ENCODE data around the gene AP1G2. TPM values are rescaled to one million over a fixed set of nuclear protein-coding genes. Genes with fewer than 3 reads are reported as not detected.

AP1G2 gene
- total RNA-seq, 1 donor from 2014 or later: 32.6 TPM

GRCh38 chr14:23536494-23536893 is 31.1 kb downstream of the AP1G2 start:
- Mint-ChIP-seq H3K36me3 (ENCODE audit: unreplicated experiment) (no peaks in the 10 kb centered on the region), H3K4me3 (ENCODE audit: unreplicated experiment) (no peak overlapping the region), H3K4me1 (ENCODE audit: unreplicated experiment) (peaks cover 2% of the 10 kb centered on the region), H3K9me3 (ENCODE audit: unreplicated experiment) (no peaks in the 10 kb centered on the region), H3K27me3 (ENCODE audit: unreplicated experiment) (no peaks in the 10 kb centered on the region), H3K27ac (ENCODE audit: unreplicated experiment) (no peak overlapping the region)
- no peak for TF ChIP-seq CTCF (IDR thresholded peaks at IDR 0.05)
- no peak for DNase-seq (ENCODE audit: extremely low spot score, unreplicated experiment)

DNA sequence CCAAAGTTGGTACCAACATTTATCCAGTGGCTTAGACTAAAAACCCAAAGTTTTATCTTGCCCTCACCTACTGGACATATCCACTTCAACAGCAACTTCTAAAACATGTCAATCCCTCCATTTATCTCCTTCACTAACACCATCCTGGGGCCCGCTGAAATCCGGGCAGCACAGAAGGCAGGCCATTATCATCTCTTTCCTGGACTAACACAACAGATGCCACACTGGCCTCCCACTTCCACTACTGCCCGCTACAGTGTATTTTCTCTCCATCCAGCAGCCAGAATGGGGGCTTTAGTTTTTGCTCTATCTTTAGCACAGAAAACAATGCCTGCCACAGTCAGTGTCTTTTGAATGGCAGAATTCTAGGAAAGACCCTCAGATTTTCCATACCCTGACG is 31.6 kb downstream of the AP1G2 start:
- Mint-ChIP-seq H3K27ac (ENCODE audit: unreplicated experiment) (no peak overlapping the region), H3K36me3 (ENCODE audit: unreplicated experiment) (no peaks in the 10 kb centered on the region), H3K4me3 (ENCODE audit: unreplicated experiment) (no peak overlapping the region), H3K27me3 (ENCODE audit: unreplicated experiment) (no peaks in the 10 kb centered on the region), H3K4me1 (ENCODE audit: unreplicated experiment) (peaks cover 2% of the 10 kb centered on the region), H3K9me3 (ENCODE audit: unreplicated experiment) (no peaks in the 10 kb centered on the region)
- no peak for TF ChIP-seq CTCF (IDR thresholded peaks at IDR 0.05)
- no peak for DNase-seq (ENCODE audit: extremely low spot score, unreplicated experiment)

DNA sequence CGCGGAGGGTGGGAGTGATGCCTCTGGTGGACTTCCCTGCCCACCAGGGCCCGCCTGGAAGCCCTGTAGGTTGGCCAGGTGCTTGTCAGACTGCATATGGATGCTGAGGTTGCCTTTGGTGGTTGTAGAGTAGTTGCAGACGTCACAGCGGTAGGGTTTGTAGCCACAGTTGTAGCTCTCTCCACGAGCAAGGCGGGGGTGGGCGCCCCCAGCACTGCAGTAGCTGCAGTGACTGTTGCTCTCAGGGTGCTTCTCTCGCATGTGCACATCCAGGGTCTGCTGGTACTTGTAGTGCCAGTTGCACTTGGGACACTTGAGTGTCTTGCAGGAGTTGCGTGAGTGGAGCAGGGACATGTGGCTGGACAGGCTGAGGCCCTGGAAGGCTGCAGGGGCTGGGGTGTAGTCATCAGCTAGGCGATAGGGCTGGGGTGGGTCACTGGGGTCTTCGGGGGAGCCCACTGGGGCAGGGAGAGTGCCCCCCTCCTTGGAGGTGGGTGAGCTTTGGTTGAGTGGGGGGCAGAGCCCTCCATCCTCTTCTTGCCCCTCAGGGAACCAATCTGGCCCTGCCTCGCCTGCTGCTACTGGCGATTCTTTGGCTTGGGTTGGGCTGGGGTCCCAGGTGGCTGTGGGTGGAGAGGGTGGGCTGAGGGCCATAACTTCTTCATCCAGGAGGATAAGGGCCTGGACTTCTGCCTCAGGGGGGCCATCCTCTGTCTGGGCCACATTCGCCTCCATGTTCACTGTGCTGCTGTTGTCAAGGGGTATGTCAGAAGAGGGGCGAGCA is 33.7 kb downstream of the AP1G2 start:
- Mint-ChIP-seq H3K27me3 (ENCODE audit: unreplicated experiment) (no peaks in the 10 kb centered on the region), H3K27ac (ENCODE audit: unreplicated experiment) (no peak overlapping the region), H3K4me1 (ENCODE audit: unreplicated experiment) (no peaks in the 10 kb centered on the region), H3K9me3 (ENCODE audit: unreplicated experiment) (no peaks in the 10 kb centered on the region), H3K36me3 (ENCODE audit: unreplicated experiment) (no peaks in the 10 kb centered on the region), H3K4me3 (ENCODE audit: unreplicated experiment) (no peak overlapping the region)
- DNase-seq (ENCODE audit: extremely low spot score, unreplicated experiment): no peak
- TF ChIP-seq CTCF (IDR thresholded peaks at IDR 0.05): no peak

DNA sequence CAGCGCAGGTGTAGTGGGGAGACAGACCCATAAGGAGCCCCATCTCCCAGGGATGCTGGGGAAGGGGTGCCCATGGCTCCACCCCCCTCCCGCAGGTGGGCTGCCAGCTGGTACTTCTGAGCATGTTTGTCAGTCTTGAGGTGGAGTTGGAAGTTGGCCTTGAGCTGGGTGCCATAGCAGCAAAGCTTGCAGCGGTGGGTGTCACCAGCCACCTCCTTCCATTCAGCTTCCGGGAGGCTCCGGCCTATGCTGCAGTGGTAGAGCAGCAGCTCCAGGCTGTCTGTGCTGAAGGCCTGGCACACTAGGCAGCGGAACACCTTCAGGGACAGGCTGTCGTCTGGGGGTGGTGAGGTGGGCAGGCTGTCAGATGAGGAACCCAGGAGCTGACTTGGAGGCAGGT is 34.9 kb downstream of the AP1G2 start:
- no peak for TF ChIP-seq CTCF (IDR thresholded peaks at IDR 0.05)
- Mint-ChIP-seq H3K4me1 (ENCODE audit: unreplicated experiment) (no peaks in the 10 kb centered on the region), H3K4me3 (ENCODE audit: unreplicated experiment) (no peak overlapping the region), H3K27ac (ENCODE audit: unreplicated experiment) (no peak overlapping the region), H3K36me3 (ENCODE audit: unreplicated experiment) (no peaks in the 10 kb centered on the region), H3K27me3 (ENCODE audit: unreplicated experiment) (no peaks in the 10 kb centered on the region), H3K9me3 (ENCODE audit: unreplicated experiment) (no peaks in the 10 kb centered on the region)
- no peak for DNase-seq (ENCODE audit: extremely low spot score, unreplicated experiment)

DNA sequence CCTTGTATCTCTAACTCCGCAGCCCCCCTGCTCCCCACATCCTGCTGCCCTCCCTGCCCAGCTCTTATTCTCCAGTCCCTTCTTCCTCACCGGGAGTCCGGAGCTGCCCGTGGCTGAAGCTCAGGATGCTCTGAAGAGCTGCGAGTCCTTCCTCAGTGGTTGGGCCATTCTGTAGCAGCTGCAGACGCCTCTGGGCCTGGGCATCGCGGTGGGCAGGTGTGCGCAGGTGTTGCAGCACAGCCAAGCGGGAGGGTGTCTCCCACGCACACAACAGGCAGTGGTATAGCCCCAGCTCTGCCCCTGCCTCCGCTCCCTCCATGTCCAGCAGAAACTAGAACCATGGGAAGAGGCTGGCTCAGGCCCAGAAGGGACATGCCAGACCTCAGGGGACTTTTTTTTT is 36.2 kb downstream of the AP1G2 start:
- Mint-ChIP-seq H3K4me3 (ENCODE audit: unreplicated experiment) (no peak overlapping the region), H3K4me1 (ENCODE audit: unreplicated experiment) (no peaks in the 10 kb centered on the region), H3K36me3 (ENCODE audit: unreplicated experiment) (peaks cover under 1% of the 10 kb centered on the region), H3K27ac (ENCODE audit: unreplicated experiment) (no peak overlapping the region), H3K27me3 (ENCODE audit: unreplicated experiment) (no peaks in the 10 kb centered on the region), H3K9me3 (ENCODE audit: unreplicated experiment) (no peaks in the 10 kb centered on the region)
- no peak for TF ChIP-seq CTCF (IDR thresholded peaks at IDR 0.05)
- no peak for DNase-seq (ENCODE audit: extremely low spot score, unreplicated experiment)
